Small intestine (tissue), 7 donors: Measurements from ENCODE around the gene CDC5L. TPM values are rescaled to one million over a fixed set of nuclear protein-coding genes. Genes with fewer than 3 reads are reported as not detected.
A peak's percentile ranks its signal among the peaks of the same experiment; 100 is the strongest.

Source experiments
- DNase-seq, 2 donors: peaks; one replicate each; pipeline versions ENCODE4 v3.0.0 to v3.0.0-alpha.2; 2013
- FAIRE-seq: peaks from 2 replicates; lab custom pipeline; 2012; peaks lifted over from hg19 to GRCh38; lab: Jason Lieb, UNC
- H3K27ac ChIP-seq, 3 donors: one replicate each; pipeline ENCODE4 v1.5.1; 2013; ENCODE audit warnings: low read length in 2 of 3, mild to moderate bottlenecking in 2 of 3, control low read depth in 1 of 3, inconsistent platforms in 1 of 3, low read depth in 1 of 3, moderate library complexity in 1 of 3
- H3K27me3 ChIP-seq, 3 donors: one replicate each; pipeline ENCODE4 v1.6.1; 2013; ENCODE audit warnings: low read length in 3 of 3, inconsistent platforms in 1 of 3; ENCODE audit not compliant: control insufficient read depth in 3 of 3, insufficient read depth in 3 of 3
- H3K36me3 ChIP-seq, 3 donors: one replicate each; pipeline ENCODE4 v1.6.1; 2013; ENCODE audit warnings: low read length in 3 of 3, inconsistent platforms in 1 of 3, low read depth in 1 of 3, mild to moderate bottlenecking in 1 of 3, moderate library complexity in 1 of 3; ENCODE audit not compliant: control insufficient read depth in 3 of 3, insufficient read depth in 2 of 3
- H3K4me1 ChIP-seq, 3 donors: one replicate each; pipeline ENCODE4 v1.6.1; 2013; ENCODE audit warnings: low read length in 2 of 3, inconsistent platforms in 1 of 3, low read depth in 1 of 3, mild to moderate bottlenecking in 1 of 3, moderate library complexity in 1 of 3; ENCODE audit not compliant: control insufficient read depth in 3 of 3, insufficient read depth in 2 of 3
- H3K4me3 ChIP-seq, 3 donors: one replicate each; pipeline ENCODE4 v1.5.1; 2013; ENCODE audit warnings: low read length in 3 of 3, control low read depth in 1 of 3, inconsistent platforms in 1 of 3, low read depth in 1 of 3, mild to moderate bottlenecking in 1 of 3, moderate library complexity in 1 of 3
- H3K9me3 ChIP-seq, 2 donors: one replicate each; pipeline ENCODE4 v1.6.1; 2013; ENCODE audit warnings: low read depth in 1 of 2, low read length in 1 of 2; ENCODE audit not compliant: control insufficient read depth in 2 of 2, insufficient read depth in 1 of 2
- WGBS, 3 donors: extraction: QIAGEN DNeasy Blood & Tissue Kit; methylation state at CpG; one replicate each; pipeline ENCODE4 v1.1.7; 2013; 5-methylcytosine and 5-hydroxymethylcytosine counted together
- polyA plus RNA-seq, 4 donors: library from polyadenylated mRNA; stranded (reverse) in 3 of 4; unstranded in 1 of 4; fragments of 200-250 nt in 3 of 4; fragments of 120-200 nt in 1 of 4; gene quantifications; one replicate each; pipeline versions ENCODE4 v1.2.1 to v1.2.3, GENCODE V29; 2013
- donor health status: healthy with polysubstance abuse.
- donor health status: control.
- donor health status: control.
- donor health status: Bipolar disorder and iron deficiency.
- donor health status: healthy.

Gene CDC5L
- polyA plus RNA-seq, 4 donors = 8.6 to 21.2 (median 9.7) TPM

- FAIRE-seq = no peak
- Histone ChIP-seq H3K36me3 (no peaks in the 10 kb centered on the region), H3K9me3 (no peaks in the 10 kb centered on the region), H3K4me1 (no peaks in the 10 kb centered on the region), H3K4me3 (no peak overlapping the region), H3K27ac (no peak overlapping the region), H3K27me3 (no peaks in the 10 kb centered on the region)
- DNase-seq = no peak
- 87 to 92% (median 89%) methylated on average over 13 of the region's 13 CpGs for WGBS, 3 donors
Observed at GRCh38 chr6:44462797-44463727, 75.6 kb downstream of the CDC5L start.

GRCh38 chr6:44463728-44464450, 76.4 kb downstream of the CDC5L start:
- H3K9me3 ChIP-seq = no peaks in the 10 kb centered on the region
- no peaks in the 10 kb centered on the region for H3K4me1 ChIP-seq
- FAIRE-seq (no peak), DNase-seq (no peak)
- no peaks in the 10 kb centered on the region for H3K27me3 ChIP-seq
- whole genome bisulfite sequencing, 3 donors = 86 to 93% (median 90%) methylated on average over 11 of the region's 11 CpGs
- H3K4me3 ChIP-seq = no peak overlapping the region
- no peak overlapping the region for H3K27ac ChIP-seq
- H3K36me3 ChIP-seq = no peaks in the 10 kb centered on the region

- no peaks in the 10 kb centered on the region for H3K4me1 ChIP-seq
- no peak overlapping the region for H3K4me3 ChIP-seq
- H3K9me3 ChIP-seq = no peaks in the 10 kb centered on the region
- no peaks in the 10 kb centered on the region for H3K36me3 ChIP-seq
- DNase-seq (no peak), FAIRE-seq (no peak)
- WGBS, 3 donors = 80 to 88% (median 81%) methylated on average over 13 of the region's 13 CpGs
- H3K27me3 ChIP-seq = no peaks in the 10 kb centered on the region
- no peak overlapping the region for H3K27ac ChIP-seq
Observed at GRCh38 chr6:44464527-44465310, 77.2 kb downstream of the CDC5L start.

- Histone ChIP-seq H3K4me3 (no peak overlapping the region), H3K27ac (no peak overlapping the region), H3K9me3 (no peaks in the 10 kb centered on the region), H3K27me3 (peaks cover 0 to 5% (median 0%) of the 10 kb centered on the region in 3 donors), H3K36me3 (no peaks in the 10 kb centered on the region), H3K4me1 (no peaks in the 10 kb centered on the region)
- 79 to 94% (median 83%) methylated on average over 3 of the region's 3 CpGs for WGBS, 3 donors
- FAIRE-seq (no peak), DNase-seq (no peak)
Observed at GRCh38 chr6:44466955-44467354, 79.4 kb downstream of the CDC5L start.

GRCh38 chr6:44468835-44469234, 81.3 kb downstream of the CDC5L start:
- 57 to 79% (median 63%) methylated on average over 6 of the region's 6 CpGs for whole genome bisulfite sequencing, 3 donors
- FAIRE-seq = no peak
- H3K27me3 ChIP-seq = peaks cover 0 to 5% (median 0%) of the 10 kb centered on the region in 3 donors
- no peak overlapping the region for H3K27ac ChIP-seq
- DNase-seq = no peak
- no peaks in the 10 kb centered on the region for H3K9me3 ChIP-seq
- H3K4me1 ChIP-seq = no peaks in the 10 kb centered on the region
- no peak overlapping the region for H3K4me3 ChIP-seq
- H3K36me3 ChIP-seq = no peaks in the 10 kb centered on the region

GRCh38 chr6:44470115-44470464, 82.6 kb downstream of the CDC5L start:
- no peak overlapping the region for H3K4me3 ChIP-seq
- H3K36me3 ChIP-seq = no peaks in the 10 kb centered on the region
- DNase-seq = peak in 1 of 2 donors; percentile 29
- WGBS, 3 donors = 12 to 54% (median 21%) methylated on average over 7 of the region's 7 CpGs
- FAIRE-seq = no peak
- no peaks in the 10 kb centered on the region for H3K9me3 ChIP-seq
- no peak overlapping the region for H3K27ac ChIP-seq
- peaks cover 0 to 5% (median 0%) of the 10 kb centered on the region in 3 donors for H3K27me3 ChIP-seq
- peaks cover 0 to 3% (median 0%) of the 10 kb centered on the region in 3 donors for H3K4me1 ChIP-seq

GRCh38 chr6:44470746-44471145, 83.2 kb downstream of the CDC5L start:
- Histone ChIP-seq H3K4me3 (no peak overlapping the region), H3K27me3 (peaks cover 0 to 5% (median 0%) of the 10 kb centered on the region in 3 donors), H3K36me3 (no peaks in the 10 kb centered on the region), H3K4me1 (peaks cover 0 to 3% (median 0%) of the 10 kb centered on the region in 3 donors), H3K27ac (no peak overlapping the region), H3K9me3 (no peaks in the 10 kb centered on the region)
- FAIRE-seq (no peak), DNase-seq (no peak)
- WGBS, 3 donors = 40 to 77% (median 41%) methylated on average over 2 of the region's 2 CpGs
